HCT116 (cell line): Measurements from ENCODE around the gene BIRC6. TPM values are rescaled to one million over a fixed set of nuclear protein-coding genes. Genes with fewer than 3 reads are reported as not detected.

Experiments used
- ATAC-seq: fragments of 200-7000 bp; cut with Tn5 transposase; 2 replicates; pipeline ENCODE4 v1.9.1; 2020; ENCODE audit warnings: mild to moderate bottlenecking, moderate library complexity
- BruUV-seq: library from RNA; stranded (reverse); fragments of 400-500 nt; replicated peaks from 2 replicates; lab custom pipeline; 2021; lab: Mats Ljungman, UMichigan
- CTCF ChIA-PET: fragments of 300-600 bp; sonication (Branson Sonifier 250); formaldehyde crosslinking; loops from one replicate; lab custom pipeline; 2021; ENCODE audit warnings: antibody characterized with exemption; lab: Charles Lee
- POLR2A ChIA-PET: fragments of 300-600, 350-600 bp; sonication (Branson Sonifier 250); formaldehyde crosslinking; loops from one replicate; lab custom pipeline; 2021; ENCODE audit warnings: antibody characterized with exemption; lab: Charles Lee
- RAD21 ChIA-PET, 2 experiments: fragments of 300-600 bp; sonication (Branson Sonifier 250); formaldehyde crosslinking; loops; one replicate each; lab custom pipeline; 2023; ENCODE audit warnings: low total read pairs in 2 of 2; ENCODE audit not compliant: uncharacterized antibody in 2 of 2, unreplicated experiment in 2 of 2, low non-redundant PET in 1 of 2; lab: Charles Lee
- DNase-seq: peaks from one replicate; pipeline ENCODE4 v3.0.0-alpha.2; 2010; ENCODE audit warnings: low read depth, low spot score
- H2AFZ ChIP-seq: fragments of 200-600 bp; shearing (Covaris generic), sonication (generic); 2 replicates; pipeline ENCODE4 v1.6.1; 2017; ENCODE audit warnings: low read depth, mixed run types, mixed read lengths, antibody characterized with exemption, low read length; ENCODE audit not compliant: poor library complexity, severe bottlenecking
- H3K27ac ChIP-seq: 2 replicates; pipeline ENCODE4 v1.5.1; 2012; ENCODE audit warnings: low read depth, low read length
- H3K27me3 ChIP-seq: fragments of 200-600 bp; sonication (generic); 2 replicates; pipeline ENCODE4 v1.6.1; 2016; ENCODE audit warnings: mixed run types, low read length, mixed read lengths; ENCODE audit not compliant: insufficient read depth
- H3K36me3 ChIP-seq, 2 experiments: fragments of 200-500 bp in 1 of 2; fragments of 200-600 bp in 1 of 2; sonication (Bioruptor generic) in 1 of 2; sonication (generic) in 1 of 2; 2 replicates each; pipeline versions ENCODE4 v1.5.1 to v1.6.1; 2014 to 2016; ENCODE audit warnings: low read length in 2 of 2, inconsistent platforms in 1 of 2, mixed read lengths in 1 of 2, mixed run types in 1 of 2; ENCODE audit not compliant: insufficient read depth in 2 of 2, control insufficient read depth in 1 of 2
- H3K4me1 ChIP-seq, 2 experiments: fragments of 200-600 bp in 1 of 2; sonication (generic) in 1 of 2; 2 replicates each; pipeline versions ENCODE4 v1.5.1 to v1.6.1; 2012 to 2017; ENCODE audit warnings: low read length in 2 of 2, inconsistent platforms in 1 of 2, mild to moderate bottlenecking in 1 of 2, mixed read lengths in 1 of 2, mixed run types in 1 of 2, moderate library complexity in 1 of 2; ENCODE audit not compliant: insufficient read depth in 2 of 2, control insufficient read depth in 1 of 2
- H3K4me2 ChIP-seq: fragments of 200-600 bp; sonication (generic); 2 replicates; pipeline ENCODE4 v1.6.1; 2017; ENCODE audit warnings: mixed run types, low read length, mixed read lengths
- H3K4me3 ChIP-seq, 2 experiments: fragments of 200-600 bp in 1 of 2; sonication (generic) in 1 of 2; replicated peaks in 1 of 2; 2 replicates each; pipeline ENCODE4 v1.5.1; 2011 to 2016; ENCODE audit warnings: low read length in 2 of 2, control low read depth in 1 of 2, low read depth in 1 of 2, mild to moderate bottlenecking in 1 of 2, mixed read lengths in 1 of 2, mixed run types in 1 of 2
- H3K79me2 ChIP-seq: fragments of 200-600 bp; sonication (generic); 2 replicates; pipeline ENCODE4 v1.6.1; 2017; ENCODE audit warnings: mild to moderate bottlenecking, mixed run types, low read length, moderate library complexity, mixed read lengths; ENCODE audit not compliant: insufficient read depth
- H3K9ac ChIP-seq: fragments of 200-600 bp; sonication (generic); 2 replicates; pipeline ENCODE4 v1.6.1; 2016; ENCODE audit warnings: low read length, mixed read lengths
- H3K9me2 ChIP-seq: fragments of 200-600 bp; sonication (generic), shearing (Covaris generic); 2 replicates; pipeline ENCODE4 v1.6.1; 2017; ENCODE audit warnings: mixed run types, mild to moderate bottlenecking, moderate library complexity; ENCODE audit not compliant: insufficient read depth
- H3K9me3 ChIP-seq, 2 experiments: fragments of 200-500 bp in 1 of 2; fragments of 200-600 bp in 1 of 2; sonication (Bioruptor generic) in 1 of 2; sonication (generic) in 1 of 2; 2 replicates each; pipeline ENCODE4 v1.6.1; 2014 to 2017; ENCODE audit warnings: low read length in 2 of 2, mixed read lengths in 2 of 2, inconsistent platforms in 1 of 2, low read depth in 1 of 2, mild to moderate bottlenecking in 1 of 2, mixed run types in 1 of 2, moderate library complexity in 1 of 2; ENCODE audit not compliant: control insufficient read depth in 1 of 2, insufficient read depth in 1 of 2
- H4K20me1 ChIP-seq: fragments of 200-600 bp; sonication (generic), shearing (Covaris generic); 2 replicates; pipeline ENCODE4 v1.6.1; 2017; ENCODE audit warnings: mixed run types, mild to moderate bottlenecking, moderate library complexity; ENCODE audit not compliant: insufficient read depth
- CBX3 ChIP-seq: IDR thresholded peaks from 2 replicates; pipeline ENCODE4 v1.6.1; 2012; ENCODE audit warnings: low read depth
- CEBPB ChIP-seq: IDR thresholded peaks from 2 replicates; pipeline ENCODE4 v1.6.1; 2012; ENCODE audit warnings: low read depth
- CTCF ChIP-seq, 3 experiments: fragments of 200-600 bp in 1 of 3; sonication (generic) in 1 of 3; IDR thresholded peaks in 2 of 3; conservative IDR thresholded peaks in 1 of 3; 2 replicates each; pipeline ENCODE4 v1.5.1; 2012 to 2017; ENCODE audit warnings: low read depth in 2 of 3, low read length in 2 of 3, antibody characterized with exemption in 1 of 3, borderline replicate concordance in 1 of 3, control low read depth in 1 of 3, mild to moderate bottlenecking in 1 of 3, mixed read lengths in 1 of 3, mixed run types in 1 of 3, moderate library complexity in 1 of 3; ENCODE audit not compliant: insufficient read depth in 1 of 3
- ELF1 ChIP-seq: IDR thresholded peaks from 2 replicates; pipeline ENCODE4 v1.6.1; 2012; ENCODE audit warnings: low read depth, borderline replicate concordance
- FOSL1 ChIP-seq: IDR thresholded peaks from 2 replicates; pipeline ENCODE4 v1.6.1; 2012; ENCODE audit warnings: low read depth
- RAD21 ChIP-seq: IDR thresholded peaks from 2 replicates; pipeline ENCODE4 v1.6.1; 2012; ENCODE audit warnings: low read depth, mild to moderate bottlenecking
- SRF ChIP-seq: IDR thresholded peaks from 2 replicates; pipeline ENCODE4 v1.6.1; 2012; ENCODE audit warnings: low read depth
- ZNF274 ChIP-seq: fragments of 200-500 bp; sonication (Bioruptor generic); IDR thresholded peaks from 2 replicates; pipeline ENCODE4 v1.6.1; 2014; ENCODE audit warnings: mild to moderate bottlenecking, low read depth, low read length, inconsistent platforms
- intact Hi-C: fragments of 100-400 bp; cut with micrococcal nuclease; formaldehyde crosslinking; loops from 2 replicates; pipeline ENCODE4 v1.10.0; 2022
- total RNA-seq: library from RNA; stranded (reverse); gene quantifications from one replicate; pipeline ENCODE4 v1.2.1, GENCODE V29; 2021; ENCODE audit not compliant: unreplicated experiment
- TF ChIP-seq, protein P1 (sequence below): IDR thresholded peaks from 2 replicates; pipeline ENCODE4 v1.6.1; 2011; ENCODE audit warnings: mild to moderate bottlenecking, low read length, moderate library complexity; ENCODE audit not compliant: insufficient replicate concordance; ENCODE audit errors: extremely low read depth

Gene BIRC6
- total RNA-seq, 1 experiment from 2014 or later = 60.7 TPM

DNA sequence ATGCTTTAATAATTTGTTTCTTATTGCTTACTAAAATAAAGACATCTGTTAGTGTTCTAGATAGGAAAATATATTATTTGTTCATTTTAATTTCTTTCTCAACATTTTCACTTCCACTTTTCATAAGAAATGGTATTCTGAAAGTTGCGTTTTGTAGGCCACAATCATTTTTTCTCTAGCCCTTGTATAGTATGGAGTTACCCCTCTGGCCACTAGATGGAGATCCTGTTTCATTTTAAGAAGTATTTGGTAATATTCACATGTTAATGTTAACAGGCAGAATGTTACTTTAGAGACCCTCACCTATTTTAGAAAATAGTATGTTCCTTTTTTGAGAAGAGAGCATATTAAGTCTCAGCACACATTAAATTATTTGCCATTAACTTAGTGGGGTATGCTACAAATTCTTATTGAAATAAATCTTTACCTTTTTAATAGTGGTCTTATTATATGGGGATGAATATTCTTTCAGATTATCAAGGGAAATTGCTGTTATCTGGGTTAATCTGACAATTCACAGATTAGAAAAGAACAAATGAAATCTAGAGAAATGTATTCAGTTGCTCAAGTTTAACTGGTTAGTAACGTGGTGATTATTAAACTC, 197.1 kb downstream of the BIRC6 start:
- BruUV-seq = no TSS peak
- no peak overlapping the region for H3K27ac ChIP-seq
- no peak overlapping the region for H3K9ac ChIP-seq
- no peaks in the 10 kb centered on the region for H3K4me1 ChIP-seq
- H4K20me1 ChIP-seq = no peaks in the 10 kb centered on the region
- H3K36me3 ChIP-seq = peaks cover 0 to 3% of the 10 kb centered on the region in 2 experiments; a peak in 1 of 4 replicates
- no peaks in the 10 kb centered on the region for H3K9me3 ChIP-seq
- H3K27me3 ChIP-seq = no peaks in the 10 kb centered on the region
- ATAC-seq (peak; percentile 88), DNase-seq (peak; percentile 12)
- no peak overlapping the region for H3K4me2 ChIP-seq
- ChIA-PET POLR2A (no interaction called here), RAD21 (no interaction called here), CTCF (no interaction called here)
- intact Hi-C loops = loop anchor here (5.0 to 10.0 kb wide), 4 partner anchors 221 to 818 kb away; no protein-coding TSS in a partner anchor
- H3K79me2 ChIP-seq = no peaks in the 10 kb centered on the region
- no peaks in the 10 kb centered on the region for H3K9me2 ChIP-seq
- H3K4me3 ChIP-seq = no peak overlapping the region
- TF ChIP-seq CEBPB = no peak
- no peak for TF ChIP-seq FOSL1
- TF ChIP-seq CTCF (IDR thresholded peaks at IDR 0.05 in 2 of 3, conservative IDR thresholded peaks at IDR 0.05 in 1 of 3; ENCODE audit: borderline replicate concordance in 1 of 3, insufficient read depth in 1 of 3, low read depth in 2 of 3, low read length in 2 of 3) = peak; percentile 54 to 77 (median 74); a peak in 5 of 6 replicates
- TF ChIP-seq RAD21 = peak; percentile 66
- TF ChIP-seq, protein P1, sequence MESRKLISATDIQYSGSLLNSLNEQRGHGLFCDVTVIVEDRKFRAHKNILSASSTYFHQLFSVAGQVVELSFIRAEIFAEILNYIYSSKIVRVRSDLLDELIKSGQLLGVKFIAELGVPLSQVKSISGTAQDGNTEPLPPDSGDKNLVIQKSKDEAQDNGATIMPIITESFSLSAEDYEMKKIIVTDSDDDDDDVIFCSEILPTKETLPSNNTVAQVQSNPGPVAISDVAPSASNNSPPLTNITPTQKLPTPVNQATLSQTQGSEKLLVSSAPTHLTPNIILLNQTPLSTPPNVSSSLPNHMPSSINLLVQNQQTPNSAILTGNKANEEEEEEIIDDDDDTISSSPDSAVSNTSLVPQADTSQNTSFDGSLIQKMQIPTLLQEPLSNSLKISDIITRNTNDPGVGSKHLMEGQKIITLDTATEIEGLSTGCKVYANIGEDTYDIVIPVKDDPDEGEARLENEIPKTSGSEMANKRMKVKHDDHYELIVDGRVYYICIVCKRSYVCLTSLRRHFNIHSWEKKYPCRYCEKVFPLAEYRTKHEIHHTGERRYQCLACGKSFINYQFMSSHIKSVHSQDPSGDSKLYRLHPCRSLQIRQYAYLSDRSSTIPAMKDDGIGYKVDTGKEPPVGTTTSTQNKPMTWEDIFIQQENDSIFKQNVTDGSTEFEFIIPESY = no peak
- TF ChIP-seq ELF1 = no peak
- no peak for TF ChIP-seq SRF
- TF ChIP-seq CBX3 = no peak
- TF ChIP-seq ZNF274 = no peak
- H2AFZ ChIP-seq = no peak overlapping the region
